Measurements from ENCODE around the gene ADCY1.

DNA sequence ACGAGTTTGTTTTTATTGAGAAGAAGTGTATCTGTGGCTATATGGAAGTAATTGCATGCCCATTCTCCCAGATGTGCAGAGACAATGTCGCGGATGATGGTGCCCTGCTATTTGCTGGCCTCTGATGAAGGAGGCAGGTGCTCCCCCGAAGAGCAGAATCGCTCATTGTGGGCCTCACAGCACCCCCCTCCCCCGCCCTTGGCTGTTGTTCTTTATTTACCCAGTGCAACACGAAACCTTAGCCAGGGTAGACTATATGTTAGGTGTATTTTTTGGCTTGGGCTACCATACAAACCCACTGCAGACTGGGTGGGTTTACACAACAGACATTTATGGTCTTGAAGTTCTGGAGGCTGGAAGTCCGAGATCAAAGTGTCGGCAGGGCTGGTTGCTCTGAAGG is 3.4 kb upstream of the ADCY1 start:
- TF ChIP-seq, protein P1, sequence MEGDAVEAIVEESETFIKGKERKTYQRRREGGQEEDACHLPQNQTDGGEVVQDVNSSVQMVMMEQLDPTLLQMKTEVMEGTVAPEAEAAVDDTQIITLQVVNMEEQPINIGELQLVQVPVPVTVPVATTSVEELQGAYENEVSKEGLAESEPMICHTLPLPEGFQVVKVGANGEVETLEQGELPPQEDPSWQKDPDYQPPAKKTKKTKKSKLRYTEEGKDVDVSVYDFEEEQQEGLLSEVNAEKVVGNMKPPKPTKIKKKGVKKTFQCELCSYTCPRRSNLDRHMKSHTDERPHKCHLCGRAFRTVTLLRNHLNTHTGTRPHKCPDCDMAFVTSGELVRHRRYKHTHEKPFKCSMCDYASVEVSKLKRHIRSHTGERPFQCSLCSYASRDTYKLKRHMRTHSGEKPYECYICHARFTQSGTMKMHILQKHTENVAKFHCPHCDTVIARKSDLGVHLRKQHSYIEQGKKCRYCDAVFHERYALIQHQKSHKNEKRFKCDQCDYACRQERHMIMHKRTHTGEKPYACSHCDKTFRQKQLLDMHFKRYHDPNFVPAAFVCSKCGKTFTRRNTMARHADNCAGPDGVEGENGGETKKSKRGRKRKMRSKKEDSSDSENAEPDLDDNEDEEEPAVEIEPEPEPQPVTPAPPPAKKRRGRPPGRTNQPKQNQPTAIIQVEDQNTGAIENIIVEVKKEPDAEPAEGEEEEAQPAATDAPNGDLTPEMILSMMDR (conservative IDR thresholded peaks at IDR 0.05 in 1 of 2, IDR thresholded peaks at IDR 0.05 in 1 of 2; ENCODE audit: low read depth in 1 of 2, low read length in 2 of 2), result no peak
- no peak for TF ChIP-seq EZH2 (IDR thresholded peaks at IDR 0.05; ENCODE audit: low read length, missing control alignments)
